GM12872 (cell line): ENCODE data around the gene FAM209A.
A peak's percentile ranks its signal among the peaks of the same experiment; 100 is the strongest.
"Not testable (repeated sequence)": the region's sequence is repeated elsewhere in the genome, so short reads cannot be mapped to it uniquely, and the experiment has no call there.

Source experiments
- CTCF ChIP-seq: IDR thresholded peaks from 3 replicates; pipeline ENCODE4 v1.5.1; 2011; ENCODE audit warnings: low read depth, mild to moderate bottlenecking, low read length, moderate library complexity; ENCODE audit not compliant: insufficient read depth

Gene FAM209A

GRCh38 chr20:56524444-56524843 lies at the start of gene FAM209A:
Gene FAM209A (plus strand): TSS chr20:56524744. CDS start chr20:56524809, 65 bp downstream.
- not testable (repeated sequence) for TF ChIP-seq CTCF

- no peak for TF ChIP-seq CTCF
These were observed 40.6 kb upstream of the FAM209A start for GRCh38 chr20:56483970-56484369.

GRCh38 chr20:56487216-56487615 lies 37.3 kb upstream of the FAM209A start:
- TF ChIP-seq CTCF = no peak

DNA sequence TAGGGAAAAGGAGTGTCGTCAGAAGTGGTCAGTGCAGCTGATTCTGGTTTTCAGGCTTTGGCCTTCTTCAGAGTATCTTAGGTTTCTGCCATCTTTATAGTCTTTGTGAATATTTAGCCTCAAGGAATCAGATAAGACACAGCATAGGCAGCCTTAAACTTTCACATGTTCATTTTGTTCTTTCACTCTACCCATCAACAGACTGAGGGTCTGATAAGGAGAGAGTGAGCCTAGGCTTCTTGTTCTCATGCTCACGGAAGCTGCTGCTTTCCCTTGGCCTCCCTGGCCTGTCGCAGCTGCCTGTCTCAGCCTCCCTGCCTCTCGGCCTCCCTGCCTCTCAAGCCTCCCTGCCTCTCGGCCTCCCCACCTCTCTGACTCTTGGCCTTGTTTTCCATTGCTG lies 36.0 kb upstream of the FAM209A start:
- no peak for TF ChIP-seq CTCF

GRCh38 chr20:56501116-56501515 lies 23.4 kb upstream of the FAM209A start:
- no peak for TF ChIP-seq CTCF

GRCh38 chr20:56503916-56504315 lies 20.6 kb upstream of the FAM209A start:
- no peak for TF ChIP-seq CTCF

DNA sequence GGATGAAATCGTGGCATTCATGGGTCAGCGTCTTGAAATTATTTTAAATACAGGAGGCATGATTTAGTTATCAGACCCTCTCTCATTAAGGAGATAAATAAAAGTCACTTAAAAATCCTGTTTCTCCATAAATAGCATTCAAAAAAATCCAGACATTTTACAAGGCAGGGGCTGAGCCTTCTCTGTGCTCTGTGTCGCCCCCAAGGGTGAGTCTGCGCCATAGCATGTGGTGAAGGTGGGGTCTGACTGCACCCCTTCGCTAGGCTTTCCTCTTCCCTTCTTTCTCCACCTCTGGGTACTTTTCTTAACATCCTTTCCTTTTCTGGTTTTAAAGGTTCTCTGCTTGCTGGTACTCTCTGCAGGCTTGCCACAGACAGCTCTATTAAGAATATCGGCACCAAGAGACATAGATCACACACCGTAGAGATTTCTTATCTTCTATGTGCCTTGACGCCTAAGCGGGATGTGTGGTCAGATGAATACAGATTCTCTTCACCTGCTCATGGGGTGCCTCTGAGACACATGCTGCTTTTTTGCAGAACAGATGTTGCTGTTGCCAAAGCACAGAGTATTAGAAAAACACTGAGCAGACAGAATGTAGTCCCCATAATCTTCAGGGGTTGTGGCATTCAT lies 20.1 kb upstream of the FAM209A start:
- peak; percentile 60 for TF ChIP-seq CTCF
